Measurements from ENCODE around the gene NKG7.

The NKG7 gene

DNA sequence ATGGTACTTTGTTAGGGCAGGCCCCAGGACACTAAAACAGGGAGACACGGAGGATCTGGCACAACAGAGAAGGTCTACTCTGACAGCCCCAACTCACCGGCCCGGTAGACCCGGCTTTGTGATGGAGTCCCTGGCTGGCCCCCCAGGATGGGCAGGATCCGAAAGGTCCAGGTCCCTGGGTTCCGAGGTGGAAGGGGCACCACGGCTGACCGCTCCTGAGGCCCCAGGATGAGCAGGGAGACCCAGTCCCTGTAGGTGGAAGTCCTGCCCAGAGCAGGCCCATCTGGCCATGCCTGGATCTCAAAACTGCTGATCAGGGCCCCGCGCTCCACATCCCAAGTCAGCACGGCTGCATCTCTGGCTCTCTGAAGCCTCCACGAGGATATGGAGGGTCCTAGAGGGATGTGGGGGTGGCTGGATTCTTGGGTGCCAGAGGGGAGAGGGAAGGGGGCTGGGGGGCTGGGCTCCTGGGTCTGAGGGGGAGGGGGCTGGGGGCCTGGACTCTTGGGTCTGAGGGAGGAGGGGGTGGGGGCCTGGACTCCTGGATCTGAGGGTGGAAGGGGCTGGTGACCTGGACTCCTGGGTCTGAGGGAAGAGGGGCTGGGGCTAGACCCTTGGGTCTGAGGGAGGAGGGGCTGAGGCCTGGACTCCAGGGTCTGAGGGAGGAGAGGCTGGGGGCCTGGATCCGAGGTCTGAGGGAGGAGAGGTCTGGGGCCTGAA lies 35.2 kb downstream of the NKG7 start:
- DNase-seq (ENCODE audit: low spot score): no peak

DNA sequence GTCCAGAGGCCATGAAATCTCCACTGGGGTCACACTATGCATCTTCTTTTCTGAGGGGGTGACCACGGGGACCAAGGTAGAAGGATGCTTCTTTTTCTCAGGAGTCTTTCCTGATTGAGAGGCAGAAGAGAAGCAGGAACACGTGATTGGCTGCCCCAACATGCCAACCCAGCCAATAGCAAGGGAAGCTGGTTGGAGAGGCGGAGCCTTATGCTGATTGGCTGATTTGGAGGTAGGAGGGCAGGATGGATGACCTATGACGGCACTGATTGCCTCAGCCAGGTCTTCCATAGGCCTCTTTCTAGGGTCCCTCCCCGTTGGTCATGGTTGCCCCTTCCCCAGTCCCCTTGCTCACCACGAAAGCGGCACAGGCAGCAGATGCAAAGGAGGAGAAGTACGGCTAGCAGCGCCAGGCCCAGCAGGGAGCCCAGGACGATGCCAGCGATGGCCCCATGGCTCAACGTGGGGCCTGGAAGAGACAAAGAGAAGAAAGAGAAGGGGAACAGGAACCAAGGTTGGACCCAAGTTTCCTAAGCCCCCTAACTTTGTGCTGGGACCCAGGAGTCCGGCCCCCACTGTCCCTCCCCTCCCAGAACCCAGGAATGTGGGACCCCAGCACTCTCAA lies 38.5 kb downstream of the NKG7 start:
- no peak for DNase-seq (ENCODE audit: low spot score)

DNA sequence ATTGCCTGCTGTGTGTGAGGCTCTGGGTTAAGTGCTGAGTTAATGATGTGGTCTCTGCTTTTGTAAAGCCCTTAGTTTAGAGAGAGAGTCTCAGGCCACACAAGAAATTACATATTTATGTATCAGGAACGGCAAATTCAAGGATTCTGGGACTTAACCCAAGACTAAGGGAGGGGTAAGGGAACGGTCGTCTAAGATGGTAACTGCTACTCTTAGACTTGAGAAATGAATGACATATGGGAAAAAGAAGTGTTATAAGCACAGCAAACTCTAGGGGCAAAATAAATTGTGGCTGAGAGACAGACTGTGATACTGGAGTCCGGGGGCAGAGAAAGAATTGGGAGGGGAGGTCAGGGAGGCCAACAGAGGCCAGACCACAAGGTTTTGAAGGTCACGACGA lies 40.7 kb downstream of the NKG7 start:
- DNase-seq (ENCODE audit: low spot score): no peak

DNA sequence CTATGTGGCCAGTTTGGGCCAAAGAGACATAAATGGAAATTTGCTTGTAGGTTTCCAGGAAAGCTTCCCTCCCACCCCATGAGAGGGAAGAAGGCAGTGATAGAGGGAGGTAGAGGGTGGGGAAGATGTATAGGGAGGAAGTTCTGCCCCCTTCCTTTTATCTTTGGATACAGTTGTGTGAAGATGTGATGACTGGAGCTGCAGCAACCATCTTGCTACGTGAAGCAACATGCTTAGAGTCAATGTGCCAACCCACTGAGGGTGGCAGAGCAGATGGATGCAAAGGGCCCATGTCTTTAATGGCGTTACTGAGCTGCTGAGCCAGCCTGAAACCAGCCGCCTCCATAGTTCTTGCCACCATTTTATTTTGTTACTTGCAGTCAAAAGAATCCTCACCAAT lies 41.3 kb downstream of the NKG7 start:
- DNase-seq (ENCODE audit: low spot score): no peak

DNA sequence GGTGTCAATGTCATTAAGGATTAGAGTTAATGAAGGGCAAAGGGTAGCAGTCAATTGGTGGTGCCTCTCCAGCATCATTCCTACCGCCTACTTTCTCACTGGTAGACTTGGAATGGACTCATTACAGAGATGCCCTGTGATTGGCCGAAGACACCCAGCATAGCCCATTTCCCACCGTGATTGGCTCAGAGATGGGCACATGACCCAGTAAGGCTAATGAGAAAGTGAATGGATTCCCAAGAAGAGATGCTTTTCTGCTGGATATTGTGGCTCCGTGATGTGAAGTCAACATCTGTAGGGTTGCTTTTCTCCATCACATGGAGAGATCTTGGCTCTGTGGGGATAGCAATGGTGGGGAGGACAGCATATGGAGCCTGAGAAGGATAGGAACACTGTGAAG lies 42.1 kb downstream of the NKG7 start:
- DNase-seq (ENCODE audit: low spot score): no peak

DNA sequence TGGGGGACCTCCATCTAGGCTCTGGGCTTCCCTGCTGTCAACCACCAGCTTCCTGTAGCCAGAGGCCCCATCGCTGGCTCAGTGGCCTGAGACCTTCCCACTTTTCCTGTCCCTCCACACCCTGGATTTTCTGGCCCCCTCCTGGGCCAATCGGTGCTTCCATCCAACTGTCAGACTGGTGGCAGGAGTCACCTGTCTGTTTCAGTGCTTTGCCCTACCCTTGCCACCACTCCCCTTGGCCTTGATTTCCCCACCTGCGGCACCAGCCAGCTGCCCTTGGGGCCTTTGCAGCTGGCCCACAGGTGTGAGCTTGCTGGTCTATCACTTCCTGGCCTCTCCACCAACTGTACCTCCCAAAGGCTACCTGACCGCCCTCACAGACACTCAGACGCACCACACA lies 43.0 kb downstream of the NKG7 start:
- no peak for DNase-seq (ENCODE audit: low spot score)

DNA sequence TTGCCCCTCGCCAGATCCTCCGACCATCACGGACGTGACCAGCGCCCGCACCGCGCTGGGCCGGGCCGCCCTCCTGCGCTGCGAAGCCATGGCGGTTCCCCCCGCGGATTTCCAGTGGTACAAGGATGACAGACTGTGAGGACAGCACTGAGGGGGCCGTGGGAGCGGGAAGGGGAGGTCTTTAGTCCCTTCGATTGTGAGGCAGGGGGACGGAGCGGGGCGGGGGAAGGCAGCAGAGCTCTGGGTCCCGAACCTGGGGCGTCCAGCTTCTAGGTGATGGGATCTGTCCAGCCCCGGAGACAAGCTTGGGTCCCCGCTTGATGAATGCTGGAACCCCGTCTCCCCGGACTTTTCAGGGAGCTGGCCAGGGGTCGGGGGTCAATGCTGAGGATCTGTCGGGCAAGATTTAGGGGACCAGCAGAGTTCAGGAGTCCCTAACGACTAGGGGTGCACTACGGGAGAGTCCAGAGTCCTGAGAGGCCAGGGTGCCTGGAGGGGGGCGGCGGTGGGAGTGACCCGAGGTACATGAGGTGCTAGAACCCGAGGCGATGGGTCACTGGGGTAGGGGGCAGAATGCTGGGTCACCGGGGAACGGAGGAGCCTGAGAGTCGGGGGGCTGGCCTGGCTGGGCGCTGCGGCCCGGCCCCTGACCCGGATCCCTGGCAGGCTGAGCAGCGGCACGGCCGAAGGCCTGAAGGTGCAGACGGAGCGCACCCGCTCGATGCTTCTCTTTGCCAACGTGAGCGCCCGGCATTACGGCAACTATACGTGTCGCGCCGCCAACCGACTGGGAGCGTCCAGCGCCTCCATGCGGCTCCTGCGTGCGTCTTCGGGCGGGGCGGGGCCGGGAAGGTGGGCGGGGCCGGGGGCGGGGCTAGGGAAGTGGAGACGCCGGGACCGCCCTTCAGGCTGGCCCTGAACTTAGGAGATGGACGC lies 45.1 kb downstream of the NKG7 start:
- no peak for DNase-seq (ENCODE audit: low spot score)

DNA sequence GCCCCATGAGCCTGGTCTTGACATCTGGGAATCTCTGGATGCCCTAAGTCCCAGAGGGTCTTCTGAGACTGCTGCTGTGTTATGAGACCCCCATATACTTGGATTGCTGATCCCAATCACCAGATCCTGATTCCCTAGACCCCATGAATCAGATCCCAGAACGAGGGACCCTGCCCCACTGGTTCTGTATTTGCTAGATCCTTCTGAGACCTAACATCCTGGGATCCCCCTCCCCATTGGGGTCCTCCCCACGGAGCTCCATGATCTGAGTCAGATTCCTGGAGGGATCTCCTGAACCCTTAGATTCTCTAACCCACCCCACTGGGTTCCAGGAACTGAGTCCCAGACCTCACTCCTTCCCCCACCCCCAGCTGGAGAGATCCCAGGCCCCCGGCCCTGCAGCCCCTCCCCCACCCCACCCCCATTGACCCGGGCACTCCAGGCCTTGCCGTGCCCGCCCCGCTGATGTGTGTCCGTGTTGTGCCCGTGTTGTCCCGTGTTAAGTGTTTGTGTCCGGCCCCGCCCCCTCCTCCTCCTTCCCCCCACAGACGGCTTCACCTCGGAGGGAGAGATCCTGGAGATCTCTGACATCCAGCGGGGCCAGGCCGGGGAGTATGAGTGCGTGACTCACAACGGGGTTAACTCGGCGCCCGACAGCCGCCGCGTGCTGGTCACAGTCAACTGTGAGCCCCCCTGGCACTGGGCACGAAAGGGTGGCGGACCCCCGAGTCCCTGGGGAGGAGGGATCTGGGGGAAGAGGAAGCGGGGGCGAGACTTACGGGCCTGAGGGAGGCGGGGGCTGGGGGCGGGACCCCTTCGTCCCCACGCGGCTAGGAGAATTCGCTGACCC lies 46.0 kb downstream of the NKG7 start:
- no peak for DNase-seq (ENCODE audit: low spot score)

DNA sequence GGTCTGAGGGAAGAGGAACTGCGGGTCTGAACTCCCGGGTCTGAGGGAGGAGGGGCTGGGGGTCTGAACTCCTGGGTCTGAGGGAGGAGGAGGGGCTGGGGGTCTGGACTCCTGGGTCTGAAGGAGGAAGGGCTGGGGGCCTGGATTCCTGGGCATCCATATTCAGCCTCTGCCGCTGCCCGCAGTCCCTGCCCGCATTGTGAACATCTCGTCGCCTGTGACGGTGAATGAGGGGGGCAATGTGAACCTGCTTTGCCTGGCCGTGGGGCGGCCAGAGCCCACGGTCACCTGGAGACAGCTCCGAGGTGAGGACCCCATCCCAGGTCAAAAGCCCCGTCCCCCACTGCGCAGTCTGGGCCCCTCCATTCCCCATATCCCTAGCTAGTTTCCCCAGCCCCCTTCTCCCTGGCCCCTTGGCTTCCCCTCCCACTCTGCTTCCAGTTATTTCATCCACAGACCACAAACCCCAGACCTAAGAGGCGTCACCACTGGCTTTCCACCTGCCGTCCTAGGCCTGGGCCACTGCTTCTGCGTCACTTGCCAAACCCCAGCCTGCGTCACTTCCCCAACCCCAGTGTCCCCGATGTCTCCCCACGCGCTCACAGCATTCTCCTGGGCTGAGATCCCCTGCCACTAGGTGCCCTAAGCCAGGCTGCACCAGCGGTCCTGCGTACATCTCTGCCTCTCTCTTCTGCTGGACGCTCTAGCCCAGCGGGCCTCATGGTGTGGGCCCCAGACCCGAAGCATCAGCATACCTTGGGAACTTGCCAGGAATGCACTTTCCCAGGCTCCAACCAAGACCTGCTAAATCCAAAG lies 47.1 kb downstream of the NKG7 start:
- no peak for DNase-seq (ENCODE audit: low spot score)

DNA sequence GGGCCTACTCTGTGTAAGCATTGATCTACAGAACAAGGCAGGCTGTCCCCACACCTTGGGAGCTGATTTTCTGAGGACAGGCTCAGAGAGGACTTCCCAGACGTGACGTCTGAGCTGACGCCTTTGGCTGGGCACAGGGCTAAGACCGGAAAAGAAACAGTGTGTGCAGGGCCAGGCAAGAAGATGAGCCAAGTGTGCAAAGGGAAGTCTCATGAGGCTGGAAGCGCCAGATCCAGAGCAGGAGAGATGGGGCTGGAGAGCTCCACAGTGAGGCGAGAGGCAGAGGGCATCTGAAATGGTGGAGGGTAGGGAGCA lies 48.3 kb downstream of the NKG7 start:
- no peak for DNase-seq (ENCODE audit: low spot score)

DNA sequence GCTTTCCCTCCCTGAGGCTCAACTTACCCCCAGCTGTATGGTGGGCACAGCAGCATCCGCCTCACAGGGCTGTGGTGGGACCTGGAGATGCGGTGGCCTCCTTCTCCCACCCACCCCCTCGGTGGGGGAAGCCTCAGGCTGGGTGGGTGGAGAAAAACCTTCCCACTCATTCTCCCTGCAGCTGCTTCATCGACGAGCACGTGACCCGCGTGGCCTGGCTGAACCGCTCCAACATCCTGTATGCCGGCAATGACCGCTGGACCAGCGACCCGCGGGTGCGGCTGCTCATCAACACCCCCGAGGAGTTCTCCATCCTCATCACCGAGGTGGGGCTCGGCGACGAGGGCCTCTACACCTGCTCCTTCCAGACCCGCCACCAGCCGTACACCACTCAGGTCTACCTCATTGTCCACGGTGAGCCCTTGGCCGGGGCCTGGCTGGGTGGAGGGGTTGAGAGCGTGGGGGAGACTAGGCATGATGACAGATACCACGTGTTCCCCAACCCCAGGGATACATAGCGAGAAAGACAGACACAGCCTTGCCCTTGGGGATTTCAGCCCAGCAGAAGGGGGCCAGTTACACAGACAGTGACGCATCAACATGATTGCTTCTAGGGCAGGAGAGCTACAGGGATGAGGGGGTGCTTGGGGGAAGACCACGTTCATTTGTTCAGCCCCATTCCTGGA lies 48.8 kb downstream of the NKG7 start:
- no peak for DNase-seq (ENCODE audit: low spot score)

DNA sequence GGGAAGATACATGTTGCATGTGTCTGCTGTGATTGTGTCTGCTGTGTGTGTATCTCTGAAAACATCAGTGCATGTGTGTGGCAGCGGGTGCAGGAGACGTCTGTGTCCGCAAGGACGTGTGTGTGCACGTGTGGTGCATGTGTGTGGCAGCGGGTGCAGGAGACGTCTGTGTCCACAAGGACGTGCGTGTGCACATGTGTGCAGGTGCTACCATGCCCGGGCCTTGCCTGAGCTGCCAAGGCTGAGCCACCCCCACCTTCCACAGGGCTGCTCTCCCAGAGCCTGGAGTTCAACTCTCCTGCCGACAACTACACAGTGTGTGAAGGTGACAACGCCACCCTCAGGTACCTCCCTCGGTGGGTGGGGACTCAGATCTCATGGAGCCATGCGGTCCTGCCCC lies 50.7 kb downstream of the NKG7 start:
- DNase-seq (ENCODE audit: low spot score): no peak

Measured in Ammon's horn (tissue), 1 donor.